Measurements from ENCODE around the gene RBM4B. TPM values are rescaled to one million over a fixed set of nuclear protein-coding genes. Genes with fewer than 3 reads are reported as not detected.

The RBM4B gene
- total RNA-seq, 1 experiment from 2014 or later: 22.5 TPM

DNA sequence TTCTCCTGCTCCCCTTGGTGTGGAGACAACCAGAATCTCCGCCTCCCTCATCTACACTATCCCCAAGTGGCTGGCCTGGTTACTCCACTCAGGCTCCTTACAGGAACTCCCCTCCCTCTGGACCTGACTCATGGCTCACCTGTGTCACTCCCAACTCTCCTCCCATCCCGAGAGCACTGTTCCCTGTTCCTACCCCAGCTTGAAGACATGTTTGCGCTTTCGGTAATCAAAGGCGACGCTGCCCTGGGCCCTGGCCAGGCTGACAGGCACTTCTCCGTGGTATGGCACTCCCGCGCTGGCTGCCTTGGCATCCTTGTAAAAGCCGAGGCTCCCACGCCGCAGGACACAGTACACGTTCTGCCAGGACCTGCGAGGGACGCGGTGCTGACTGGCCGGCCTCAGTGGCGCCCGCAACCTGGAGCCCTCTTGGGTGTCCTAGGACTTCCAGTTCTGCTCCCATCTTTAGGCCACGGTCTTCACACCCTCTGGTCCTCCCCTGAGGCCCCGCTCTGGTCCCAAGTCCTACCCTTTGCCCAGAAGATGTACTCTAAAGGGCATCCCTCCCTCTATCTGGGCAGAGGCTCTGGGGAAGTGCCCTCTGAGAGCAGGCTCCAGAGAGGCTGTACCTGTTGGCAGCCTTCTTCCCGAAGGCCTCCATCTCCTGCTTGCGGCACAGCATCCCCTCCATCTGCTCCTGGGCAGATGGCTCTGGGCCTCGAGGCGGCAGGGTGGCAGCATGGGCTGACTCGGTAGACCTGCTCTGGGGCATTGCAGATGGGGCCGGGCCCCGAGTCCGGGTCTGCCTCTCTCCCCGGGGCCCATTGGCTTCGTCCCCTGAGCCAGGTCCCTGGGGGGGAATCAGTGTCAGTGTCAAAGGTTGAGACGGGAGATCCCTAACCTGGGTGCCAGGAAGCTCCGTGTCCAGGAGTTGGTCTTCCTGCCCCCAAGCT lies 9.4 kb upstream of the RBM4B start:
- DNase-seq (ENCODE audit: low spot score): no peak

DNA sequence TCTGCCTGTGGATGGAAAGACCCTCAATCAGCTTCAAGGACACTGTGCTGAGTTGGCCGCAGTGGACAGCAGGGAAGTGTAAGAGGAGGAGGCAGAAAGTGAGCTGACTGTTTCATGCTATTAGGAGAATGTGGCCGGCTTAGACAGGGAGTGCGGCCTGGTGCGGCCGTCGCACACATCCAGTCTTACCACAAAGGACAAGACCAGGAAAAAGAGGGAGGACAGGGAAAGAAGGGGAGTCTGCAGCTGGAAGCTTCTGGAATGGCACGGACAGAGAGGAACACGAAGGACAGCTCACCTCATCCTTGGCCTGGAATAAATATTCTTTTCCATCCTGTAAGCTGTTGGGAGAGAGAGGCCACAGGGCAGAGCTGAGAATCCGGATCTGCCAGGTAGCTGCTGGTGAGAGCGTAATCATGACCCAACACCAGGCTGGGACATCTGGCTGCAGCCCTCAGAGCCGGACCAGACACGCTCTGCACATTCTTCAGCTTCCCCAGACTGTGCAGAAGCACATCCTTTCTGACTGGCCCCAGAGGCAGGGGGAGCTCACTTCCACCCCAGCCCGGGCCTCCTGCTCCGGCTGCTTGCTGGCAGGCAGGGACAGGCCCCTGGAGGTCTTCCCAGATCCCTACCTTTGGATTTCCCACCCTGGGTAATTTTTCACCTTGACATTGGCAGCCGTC lies 8.6 kb upstream of the RBM4B start:
- DNase-seq (ENCODE audit: low spot score): no peak

DNA sequence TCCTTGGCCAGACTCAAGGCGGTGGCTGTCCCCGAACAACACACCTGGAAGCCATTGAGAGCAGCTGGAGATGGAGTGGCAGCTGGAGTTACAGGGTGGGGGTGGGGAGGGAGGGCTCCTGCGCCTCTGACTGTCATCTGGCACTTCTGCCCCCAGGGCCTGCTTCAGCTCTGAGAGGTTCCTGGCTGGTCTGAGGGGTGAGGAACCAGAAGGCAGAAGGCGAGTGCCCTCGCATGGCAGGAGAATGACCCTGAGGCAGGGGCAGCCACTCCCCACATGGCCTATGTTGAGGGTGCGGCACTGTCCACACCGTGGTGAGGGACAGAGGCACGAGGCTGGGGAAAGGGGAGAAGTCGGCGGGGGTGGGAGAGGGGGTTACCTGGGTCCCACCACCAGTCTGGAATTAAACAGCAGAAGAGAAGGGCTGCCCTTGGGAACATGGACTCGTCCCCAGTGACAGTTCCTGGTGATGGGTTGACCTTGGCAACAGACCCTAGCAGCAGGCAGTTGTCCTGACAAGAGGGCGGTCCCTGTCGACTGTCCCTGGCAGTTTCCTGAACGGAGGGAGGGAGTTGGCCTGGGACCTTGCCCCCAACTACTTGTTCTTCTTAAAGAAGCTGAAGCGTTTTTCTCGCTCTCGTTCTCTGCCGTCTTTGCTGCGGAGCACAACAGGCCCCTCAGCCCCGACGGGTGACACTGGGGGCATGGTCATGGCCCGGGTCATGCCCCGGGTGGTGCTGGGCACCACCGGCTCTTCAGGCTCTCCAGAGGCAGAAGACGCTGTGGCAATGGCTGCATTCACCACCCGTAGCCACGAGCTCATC lies 7.8 kb upstream of the RBM4B start:
- no peak for DNase-seq (ENCODE audit: low spot score)

DNA sequence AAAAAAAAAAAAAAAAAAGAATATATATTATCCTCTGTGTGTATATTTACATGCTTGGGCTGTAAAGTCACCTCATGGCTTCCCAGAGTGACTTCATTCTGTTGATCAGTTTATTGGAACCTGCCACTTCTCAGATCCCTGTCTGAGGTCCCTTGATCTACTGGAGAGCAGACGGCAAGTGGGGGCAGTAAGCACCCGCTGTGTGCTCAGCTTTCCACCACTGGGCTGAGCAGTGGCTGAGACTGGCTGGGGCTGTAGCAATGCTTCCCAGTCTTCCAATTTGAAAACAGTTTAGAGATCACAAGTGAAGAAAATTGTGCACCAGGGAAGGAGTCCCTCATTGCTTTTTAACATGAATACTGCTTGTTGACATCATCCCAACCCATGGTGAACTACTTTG lies 6.9 kb upstream of the RBM4B start:
- no peak for DNase-seq (ENCODE audit: low spot score)

DNA sequence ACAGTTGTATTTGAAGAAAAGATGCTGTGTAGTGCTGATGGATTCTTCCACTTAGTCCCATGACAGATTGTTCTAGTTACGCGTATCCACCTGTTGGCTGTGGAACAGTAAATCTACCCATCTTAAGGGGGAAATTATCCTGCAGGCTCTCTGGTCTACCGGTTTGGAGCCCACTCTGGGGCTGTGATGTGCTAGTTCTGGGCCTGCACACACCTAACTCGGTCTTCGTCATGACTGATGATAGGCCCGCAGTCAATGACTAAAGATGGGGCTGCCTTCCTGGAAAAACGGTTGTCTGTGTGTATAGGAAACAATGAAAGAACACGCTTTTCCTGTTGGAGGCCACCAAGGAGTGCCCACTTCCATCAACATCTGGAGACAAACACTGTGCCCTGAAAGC lies 6.2 kb upstream of the RBM4B start:
- DNase-seq (ENCODE audit: low spot score): no peak

DNA sequence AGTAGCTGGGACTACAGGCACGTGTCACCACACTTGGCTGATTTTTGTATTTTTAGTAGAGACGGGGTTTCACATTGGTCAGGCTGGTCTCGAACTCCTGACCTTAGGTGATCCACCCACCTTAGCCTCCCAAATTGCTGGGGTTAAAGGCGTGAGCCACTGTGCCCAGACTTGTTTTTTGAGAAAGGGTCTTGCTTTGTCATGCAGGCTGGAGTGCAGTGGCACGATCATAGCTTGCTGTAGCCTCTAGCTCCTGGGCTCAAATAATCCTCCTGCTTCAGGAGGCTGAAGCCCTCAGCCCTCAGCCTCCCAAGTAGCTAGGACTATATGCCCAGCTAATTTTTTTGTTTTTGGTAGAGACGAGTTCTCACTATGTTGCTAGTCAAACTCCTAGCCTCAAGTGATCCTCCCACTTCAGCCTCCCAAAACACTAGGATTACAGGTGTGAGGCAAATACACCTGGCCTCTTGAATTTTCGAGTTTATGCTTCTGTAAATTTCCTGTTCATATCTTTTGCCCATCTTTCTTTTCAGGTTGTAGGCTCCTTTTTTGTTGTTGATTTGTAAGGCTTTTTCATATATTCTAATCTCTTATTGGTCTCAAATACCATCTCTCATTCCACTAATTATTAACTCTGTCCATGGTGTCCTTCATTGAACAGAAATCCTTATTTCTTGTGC lies 3.4 kb upstream of the RBM4B start:
- DNase-seq (ENCODE audit: low spot score): no peak

DNA sequence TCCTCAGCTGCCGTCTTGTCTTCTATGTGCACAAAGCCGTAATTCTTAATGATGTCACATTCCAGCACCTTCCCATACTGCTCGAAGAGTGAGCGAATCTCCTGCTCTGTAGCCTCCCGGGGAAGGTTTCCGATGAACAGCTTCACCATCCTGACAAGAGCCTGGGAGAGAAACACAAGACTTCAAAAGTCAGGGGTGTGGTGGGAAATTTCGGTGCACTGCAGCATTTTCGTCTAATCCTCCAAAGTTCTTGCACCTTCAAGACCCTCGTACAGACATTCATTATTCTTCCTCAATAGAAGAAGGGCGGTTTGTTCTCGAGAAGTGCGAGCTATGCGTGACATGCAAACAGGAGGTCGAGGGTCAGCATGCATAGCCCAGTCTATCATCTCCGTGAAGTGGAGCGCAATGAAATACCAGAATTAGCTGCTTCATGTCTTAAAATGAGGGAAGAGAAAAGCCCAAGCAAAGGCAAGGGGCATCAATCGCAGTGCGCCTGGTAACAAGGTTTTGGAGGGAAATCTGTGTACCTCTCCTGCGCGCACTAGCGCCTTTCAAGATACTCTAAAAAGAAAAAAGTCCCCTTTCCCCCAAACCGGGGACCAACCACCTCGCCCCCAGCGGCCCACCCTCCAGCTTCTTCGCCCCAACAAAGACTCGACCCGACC lies 622 bp downstream of the RBM4B start:
- DNase-seq (ENCODE audit: low spot score): no peak

DNA sequence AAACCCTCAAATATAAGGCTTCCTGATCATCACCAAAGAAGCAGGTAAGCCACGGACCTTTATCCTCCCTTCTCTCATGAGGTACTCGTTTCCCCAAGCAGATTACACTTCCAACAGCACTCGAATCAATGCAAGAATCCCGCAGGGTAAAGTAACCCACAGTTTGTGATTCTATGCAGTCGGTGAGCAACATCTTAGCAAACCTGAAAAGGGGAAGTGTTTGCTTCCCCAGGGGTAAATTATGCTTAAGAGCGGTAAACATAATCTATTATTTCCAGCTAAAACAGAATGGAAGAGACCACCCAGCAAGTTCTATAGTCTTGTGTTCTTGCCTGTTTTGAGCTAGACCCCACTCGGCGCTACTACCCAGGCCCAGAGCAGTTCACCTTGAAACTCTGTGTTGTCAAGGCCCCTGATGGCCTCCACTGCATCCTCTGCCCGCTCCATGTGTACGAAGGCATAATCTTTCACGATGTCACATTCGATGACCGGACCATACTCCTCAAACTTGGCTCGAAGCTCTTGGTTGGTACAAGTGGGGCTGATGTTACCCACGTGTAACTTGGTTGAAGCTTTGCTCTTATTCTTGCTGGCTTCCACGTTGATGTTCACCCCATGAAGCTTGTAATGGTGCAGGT lies 1.3 kb downstream of the RBM4B start:
- no peak for DNase-seq (ENCODE audit: low spot score)

DNA sequence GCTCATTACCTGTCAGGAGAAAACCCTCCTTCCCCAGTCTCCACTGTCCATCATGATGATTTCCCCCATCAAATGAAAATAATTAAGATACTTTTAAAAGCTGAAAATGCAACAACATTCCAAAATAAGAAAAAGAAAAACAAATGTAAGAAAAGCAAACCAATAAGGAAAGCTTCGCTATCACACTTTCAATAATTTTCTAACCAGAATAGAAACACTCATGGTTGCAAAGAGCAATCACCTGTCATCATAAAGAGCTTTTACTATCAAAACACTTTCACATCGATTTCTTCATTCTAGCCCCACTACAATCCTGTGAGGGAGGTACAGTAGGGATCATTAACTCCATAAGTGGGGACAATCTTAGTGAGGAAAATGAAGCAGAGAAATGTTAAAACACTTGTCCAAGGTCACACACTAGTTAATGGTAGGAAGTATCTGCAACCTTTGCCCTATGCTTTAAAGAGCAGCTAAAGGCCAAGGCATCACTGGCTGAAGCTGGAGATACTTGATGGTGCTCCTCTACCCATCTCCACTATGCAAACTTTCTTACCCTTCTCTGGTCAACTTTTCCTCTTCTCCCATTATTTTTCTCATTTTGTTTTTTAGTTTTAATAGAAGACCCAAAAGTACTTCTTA lies 2.6 kb downstream of the RBM4B start:
- DNase-seq (ENCODE audit: low spot score): no peak

DNA sequence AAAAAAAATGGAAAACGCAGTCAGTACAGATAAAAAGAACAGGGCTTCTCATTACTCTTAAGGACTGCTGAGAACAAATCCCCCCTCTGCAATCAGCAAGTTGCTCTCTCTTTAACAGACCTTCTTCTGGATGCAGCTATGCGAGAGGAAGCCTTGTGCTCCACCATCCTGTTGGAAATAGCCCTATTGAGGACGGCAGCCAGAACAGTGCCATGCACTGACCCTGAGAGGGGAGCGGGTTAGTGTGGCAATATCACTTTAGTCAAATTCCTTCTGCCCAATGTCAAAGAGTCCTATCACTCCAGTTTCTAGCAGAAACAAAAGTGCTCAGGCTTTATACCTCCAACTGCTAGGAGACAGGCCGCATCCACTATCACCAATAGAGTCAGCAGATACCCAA lies 6.9 kb downstream of the RBM4B start:
- no peak for DNase-seq (ENCODE audit: low spot score)

DNA sequence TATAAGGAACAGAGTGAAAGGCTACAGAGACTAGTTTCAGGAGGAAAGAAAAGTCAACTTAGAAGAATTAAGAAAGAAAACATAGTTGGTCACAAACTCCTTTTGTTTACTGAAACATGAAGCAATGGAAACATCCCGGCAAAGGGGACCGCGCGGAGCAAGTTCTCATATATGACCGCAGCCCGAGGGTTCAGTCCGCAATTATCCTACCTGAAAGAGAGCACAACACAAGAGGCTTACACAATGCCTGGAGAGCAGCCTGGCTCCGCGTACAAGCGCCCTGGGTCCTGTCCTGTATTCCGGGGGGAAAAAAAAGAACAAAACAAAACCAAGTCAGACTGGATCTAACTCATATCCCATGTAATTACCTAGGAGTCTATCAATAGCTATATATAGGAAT lies 12.3 kb downstream of the RBM4B start:
- no peak for DNase-seq (ENCODE audit: low spot score)

DNA sequence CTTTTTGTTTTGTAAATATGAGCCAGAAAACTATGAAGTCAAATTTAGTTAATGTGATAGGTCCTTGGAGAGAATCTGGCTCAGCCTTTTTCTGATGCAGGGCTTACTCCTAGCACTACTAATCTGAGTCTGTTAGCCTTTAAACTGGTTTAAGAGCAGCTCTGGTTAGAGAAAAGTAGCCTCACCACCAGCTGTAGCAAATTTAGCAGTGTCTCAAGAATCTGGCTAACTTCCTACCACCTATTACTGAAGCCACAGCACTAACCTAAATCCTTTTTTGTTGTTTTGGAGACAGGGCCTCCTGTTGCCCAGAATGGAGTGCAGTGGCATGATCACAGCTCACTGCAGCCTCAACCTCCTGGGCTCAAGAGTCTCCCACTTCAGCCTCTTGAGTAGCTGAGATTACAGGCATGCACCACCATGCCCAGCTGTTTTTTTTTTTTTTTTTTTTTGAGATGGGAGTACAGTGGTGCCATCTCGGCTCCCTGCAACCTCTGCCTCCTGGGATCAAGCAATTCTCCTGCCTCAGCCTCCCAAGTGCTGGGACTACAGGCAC lies 13.9 kb downstream of the RBM4B start:
- no peak for DNase-seq (ENCODE audit: low spot score)

DNA sequence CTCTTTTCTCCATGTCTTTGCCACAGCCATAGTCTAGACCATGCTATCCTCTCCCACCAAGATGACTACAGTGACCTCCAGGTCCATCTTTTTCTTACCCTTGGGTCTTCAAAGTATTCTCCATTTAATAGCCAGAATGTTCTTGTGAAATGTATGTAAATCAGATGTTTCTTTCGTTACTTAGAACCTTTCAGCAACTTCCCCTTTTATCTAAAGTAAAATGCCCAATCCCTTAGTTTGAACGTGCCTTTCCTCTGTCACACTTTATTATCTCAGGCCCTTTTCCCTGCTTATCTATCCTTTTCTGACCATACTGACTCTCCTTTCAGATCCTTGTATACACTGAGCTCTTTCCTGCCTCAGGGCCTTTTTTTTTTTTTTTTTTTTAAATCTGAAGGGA lies 17.9 kb downstream of the RBM4B start:
- no peak for DNase-seq (ENCODE audit: low spot score)

DNA sequence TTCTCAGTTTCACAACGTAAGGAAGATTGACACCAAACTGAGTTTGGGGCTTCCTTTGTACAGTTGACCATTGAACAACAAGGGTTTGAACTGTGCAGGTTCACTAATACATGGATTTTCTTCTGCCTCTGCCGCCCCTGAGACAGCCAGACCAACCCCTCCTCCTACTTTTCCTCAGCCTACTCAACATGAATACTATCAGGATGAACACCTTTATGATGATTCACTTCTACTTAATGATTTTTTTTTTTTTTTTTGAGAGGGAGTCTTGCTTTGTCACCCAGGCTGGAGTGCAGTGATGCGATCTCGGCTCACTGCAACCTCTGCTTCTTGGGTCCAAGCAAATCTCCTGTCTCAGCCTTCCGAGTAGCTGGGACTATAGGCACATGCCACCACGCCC lies 24.6 kb downstream of the RBM4B start:
- DNase-seq (ENCODE audit: low spot score): no peak

DNA sequence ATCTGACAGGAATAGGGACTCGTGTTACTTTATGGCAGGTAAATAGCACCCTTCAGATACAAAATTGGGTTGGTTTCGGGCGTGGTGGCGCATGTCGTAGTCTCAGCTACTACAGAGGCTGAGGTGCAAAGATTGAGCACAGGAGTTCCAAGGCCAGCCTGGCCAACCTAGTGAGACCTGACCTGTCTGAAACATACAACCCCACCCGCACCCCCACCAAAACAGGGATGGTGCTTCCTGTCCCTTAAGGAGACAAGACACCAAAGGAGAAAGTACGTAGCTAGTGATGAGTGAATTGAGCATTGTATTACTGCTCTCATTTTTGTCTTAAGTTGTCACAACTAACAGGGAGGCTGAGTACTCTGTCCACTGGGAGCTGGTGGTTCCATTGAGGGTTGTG lies 25.0 kb downstream of the RBM4B start:
- DNase-seq (ENCODE audit: low spot score): no peak

DNA sequence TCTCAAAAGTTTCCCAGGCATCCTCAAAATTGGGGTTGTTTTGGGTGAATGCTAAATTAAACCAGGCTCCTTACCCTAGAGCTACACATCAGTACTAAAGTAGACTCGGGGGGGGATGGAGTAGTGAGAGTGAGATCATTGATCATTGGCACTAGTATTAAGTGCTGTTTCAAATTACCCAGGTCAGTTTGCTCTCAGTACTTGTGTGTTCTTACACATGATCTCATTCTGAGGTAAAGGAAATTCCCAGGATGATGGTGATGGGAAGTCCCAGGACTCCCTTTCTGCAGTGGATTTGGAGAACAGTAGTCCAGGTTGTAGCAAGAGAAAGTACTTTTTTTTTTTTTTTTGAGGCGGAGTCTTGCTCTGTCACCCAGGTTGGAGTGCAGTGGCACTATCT lies 26.7 kb downstream of the RBM4B start:
- no peak for DNase-seq (ENCODE audit: low spot score)

DNA sequence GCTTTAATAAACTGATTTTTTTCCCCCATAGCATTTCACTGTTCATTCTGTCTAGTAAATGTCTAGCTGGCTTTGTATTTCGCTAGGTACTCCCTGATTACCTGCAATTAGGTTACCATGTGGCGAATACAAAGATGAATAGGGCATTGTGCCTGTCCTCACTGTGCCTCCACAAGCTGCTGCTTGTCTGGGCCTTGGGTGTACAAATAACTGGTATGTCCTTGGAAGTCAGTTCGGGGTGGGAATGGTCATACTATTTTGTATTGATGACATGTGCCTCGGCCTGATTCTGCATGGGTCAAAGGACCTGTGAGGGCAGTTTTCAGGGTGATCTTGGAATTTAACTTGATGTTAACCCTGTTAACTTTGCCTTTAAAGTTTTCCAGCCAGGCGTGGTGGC lies 27.8 kb downstream of the RBM4B start:
- DNase-seq (ENCODE audit: low spot score): no peak

DNA sequence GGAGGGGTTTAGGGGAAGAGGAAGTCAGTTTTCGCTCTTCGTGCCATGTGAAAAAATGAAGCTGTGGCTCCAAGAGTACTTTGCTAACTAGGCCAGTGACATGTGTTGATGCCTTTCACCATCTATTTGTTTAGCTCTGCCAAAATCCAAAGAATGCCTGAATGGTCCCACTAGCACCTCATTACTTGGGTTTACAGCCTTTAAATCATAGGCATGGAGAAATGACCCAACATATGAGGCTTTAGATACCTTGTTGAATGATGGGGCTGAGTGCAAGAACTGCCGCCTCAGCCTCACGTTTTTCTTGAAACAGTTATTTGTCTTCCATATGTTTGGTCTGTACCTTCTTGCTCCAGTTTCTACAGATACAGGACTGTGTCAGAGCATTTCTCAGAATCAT lies 30.9 kb downstream of the RBM4B start:
- no peak for DNase-seq (ENCODE audit: low spot score)

DNA sequence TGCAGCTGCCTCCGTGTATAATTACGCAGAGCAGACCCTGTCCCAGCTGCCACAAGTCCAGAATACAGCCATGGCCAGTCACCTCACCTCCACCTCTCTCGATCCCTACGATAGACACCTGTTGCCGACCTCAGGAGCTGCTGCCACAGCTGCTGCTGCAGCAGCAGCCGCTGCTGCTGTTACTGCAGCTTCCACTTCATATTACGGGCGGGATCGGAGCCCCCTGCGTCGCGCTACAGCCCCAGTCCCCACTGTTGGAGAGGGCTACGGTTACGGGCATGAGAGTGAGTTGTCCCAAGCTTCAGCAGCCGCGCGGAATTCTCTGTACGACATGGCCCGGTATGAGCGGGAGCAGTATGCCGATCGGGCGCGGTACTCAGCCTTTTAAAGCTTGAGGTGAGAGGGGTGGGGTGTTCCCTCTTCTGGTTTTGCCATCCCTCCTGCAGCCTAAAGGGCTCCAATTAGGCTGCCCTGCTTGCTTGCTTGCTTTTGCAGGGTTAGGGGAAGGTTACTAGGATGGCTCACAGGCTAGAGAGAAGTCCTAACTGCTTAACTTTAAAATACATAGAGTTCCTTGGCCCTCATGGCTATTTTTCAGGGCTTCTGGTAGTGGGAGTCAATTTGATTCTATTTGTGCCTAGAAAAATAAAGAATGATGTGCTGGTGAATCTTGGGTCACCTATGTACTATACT lies 33.8 kb downstream of the RBM4B start:
- DNase-seq (ENCODE audit: low spot score): no peak

Data from HT-29 (cell line).